OCI-LY7 (cell line): ENCODE data around the gene C1QTNF9. TPM values are rescaled to one million over a fixed set of nuclear protein-coding genes. Genes with fewer than 3 reads are reported as not detected.
A peak's percentile ranks its signal among the peaks of the same experiment; 100 is the strongest.

Experiments
- BruUV-seq: library from RNA; stranded (reverse); fragments of 400-500 nt; replicated peaks from 2 replicates; lab custom pipeline; 2021; lab: Mats Ljungman, UMichigan
- CTCF ChIA-PET: fragments of 300-600 bp; sonication (Branson Sonifier 250); formaldehyde crosslinking; loops from one replicate; lab custom pipeline; 2022; ENCODE audit warnings: antibody characterized with exemption; ENCODE audit not compliant: unreplicated experiment; lab: Charles Lee
- POLR2A ChIA-PET: fragments of 300-600 bp; sonication (Branson Sonifier 250); formaldehyde crosslinking; loops from one replicate; lab custom pipeline; 2022; ENCODE audit warnings: antibody characterized with exemption; lab: Charles Lee
- DNase-seq: peaks from one replicate; pipeline ENCODE4 v3.0.0-alpha.2; 2015; ENCODE audit warnings: low spot score
- H2AFZ ChIP-seq: fragments of 200-600 bp; sonication (generic), shearing (Covaris generic); 2 replicates; pipeline ENCODE4 v1.6.1; 2014; ENCODE audit warnings: mild to moderate bottlenecking, antibody characterized with exemption, low read length, moderate library complexity
- H3K27ac ChIP-seq: fragments of 200-600 bp; sonication (generic); 2 replicates; pipeline ENCODE4 v1.5.1; 2014; ENCODE audit warnings: mixed run types, low read depth, mild to moderate bottlenecking, moderate library complexity, low read length, inconsistent platforms; ENCODE audit not compliant: poor library complexity, severe bottlenecking
- H3K36me3 ChIP-seq: fragments of 200-600 bp; sonication (generic); 2 replicates; pipeline ENCODE4 v1.6.1; 2014; ENCODE audit warnings: mild to moderate bottlenecking, antibody characterized with exemption, low read length, moderate library complexity, mixed read lengths; ENCODE audit not compliant: insufficient read depth
- H3K4me1 ChIP-seq: fragments of 200-600 bp; sonication (generic); 2 replicates; pipeline ENCODE4 v1.5.1; 2014; ENCODE audit warnings: mild to moderate bottlenecking, low read length; ENCODE audit not compliant: insufficient read depth, poor library complexity, severe bottlenecking
- H3K4me2 ChIP-seq: fragments of 200-600 bp; sonication (generic); 2 replicates; pipeline ENCODE4 v1.6.1; 2014; ENCODE audit warnings: mild to moderate bottlenecking, low read length
- H3K4me3 ChIP-seq: fragments of 200-600 bp; sonication (generic); 2 replicates; pipeline ENCODE4 v1.5.1; 2014; ENCODE audit warnings: mild to moderate bottlenecking, low read depth, low read length; ENCODE audit not compliant: poor library complexity, severe bottlenecking
- H3K79me2 ChIP-seq: fragments of 200-600 bp; sonication (generic); 2 replicates; pipeline ENCODE4 v1.6.1; 2016; ENCODE audit warnings: low read depth, mild to moderate bottlenecking, low read length, moderate library complexity, mixed read lengths; ENCODE audit not compliant: insufficient read depth
- H3K9me2 ChIP-seq: fragments of 200-600 bp; sonication (generic); 2 replicates; pipeline ENCODE4 v1.6.1; 2016; ENCODE audit warnings: mild to moderate bottlenecking, low read length, mixed read lengths; ENCODE audit not compliant: insufficient read depth
- H3K9me3 ChIP-seq: fragments of 200-600 bp; sonication (generic); 2 replicates; pipeline ENCODE4 v1.6.1; 2014; ENCODE audit warnings: mild to moderate bottlenecking, mixed run types, low read length, mixed read lengths
- H4K20me1 ChIP-seq: fragments of 200-600 bp; sonication (generic); 2 replicates; pipeline ENCODE4 v1.6.1; 2014; ENCODE audit warnings: mild to moderate bottlenecking, antibody characterized with exemption, low read length, moderate library complexity, mixed read lengths; ENCODE audit not compliant: insufficient read depth
- EZH2phosphoT487 ChIP-seq: fragments of 200-600 bp; sonication (generic); IDR thresholded peaks from 2 replicates; pipeline ENCODE4 v1.6.1; 2018; ENCODE audit warnings: low read depth, borderline replicate concordance, mild to moderate bottlenecking, mixed run types, antibody characterized with exemption, low read length, moderate library complexity, mixed read lengths
- intact Hi-C: fragments of 100-400 bp; cut with micrococcal nuclease; formaldehyde crosslinking; loops from one replicate; pipeline ENCODE4 v1.10.0; 2022; ENCODE audit not compliant: unreplicated experiment
- total RNA-seq, 2 experiments: library from RNA; depleted of rRNA in 1 of 2; stranded (reverse); fragments of >200 nt in 1 of 2; shearing (Covaris generic) in 1 of 2; gene quantifications; 2 replicates each; pipeline ENCODE4 v1.2.3, GENCODE V29; 2014 to 2022
- TF ChIP-seq, protein P1 (sequence below): fragments of 200-600 bp; sonication (generic); conservative IDR thresholded peaks from 2 replicates; pipeline ENCODE4 v1.5.1; 2014; ENCODE audit warnings: mild to moderate bottlenecking, antibody characterized with exemption, low read length, moderate library complexity, mixed read lengths

Gene C1QTNF9
- total RNA-seq, 2 experiments from 2014 or later: not detected

DNA sequence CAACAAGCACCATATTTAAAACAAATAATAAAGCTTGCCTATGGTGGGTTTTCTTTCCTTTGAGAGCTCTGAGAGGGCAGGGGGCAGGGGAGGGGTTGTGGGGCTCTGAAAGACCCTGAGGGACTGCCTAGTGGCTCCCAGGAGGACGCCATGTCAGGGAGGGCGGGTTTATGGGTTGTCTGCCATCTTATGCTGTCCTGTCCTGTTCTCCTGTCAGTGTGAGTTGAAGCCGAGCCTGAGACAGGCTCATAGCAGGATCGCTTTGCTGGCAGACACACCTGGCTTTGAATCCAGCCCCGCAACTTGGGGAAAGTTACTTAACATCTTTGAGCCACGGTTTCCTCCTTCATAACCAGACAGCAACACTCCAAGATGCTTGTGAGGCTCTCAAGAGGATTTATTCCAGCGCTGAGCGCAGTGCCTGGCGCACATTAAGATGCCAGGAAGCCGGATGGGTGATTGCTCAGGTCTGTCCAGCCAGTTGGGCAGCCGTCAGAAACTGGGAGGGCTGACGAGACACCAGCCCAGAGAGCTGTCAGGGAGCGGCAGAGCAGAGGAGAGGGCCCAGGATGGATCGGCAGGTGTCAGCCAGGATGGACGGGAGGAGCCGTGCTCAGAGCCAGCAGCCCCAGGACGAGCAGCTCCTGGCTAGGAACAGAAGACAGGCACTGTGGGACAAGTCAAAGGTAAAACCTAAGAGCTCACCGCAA, 36.8 kb upstream of the C1QTNF9 start:
- no peaks in the 10 kb centered on the region for H3K4me1 ChIP-seq
- intact Hi-C loops: no loop called here
- no peak for DNase-seq
- no peak overlapping the region for H3K4me2 ChIP-seq
- no peaks in the 10 kb centered on the region for H3K9me3 ChIP-seq
- ChIA-PET CTCF (no interaction called here), POLR2A (no interaction called here)
- no peaks in the 10 kb centered on the region for H4K20me1 ChIP-seq
- BruUV-seq: no TSS peak
- no peak overlapping the region for H3K27ac ChIP-seq
- TF ChIP-seq, protein P1, sequence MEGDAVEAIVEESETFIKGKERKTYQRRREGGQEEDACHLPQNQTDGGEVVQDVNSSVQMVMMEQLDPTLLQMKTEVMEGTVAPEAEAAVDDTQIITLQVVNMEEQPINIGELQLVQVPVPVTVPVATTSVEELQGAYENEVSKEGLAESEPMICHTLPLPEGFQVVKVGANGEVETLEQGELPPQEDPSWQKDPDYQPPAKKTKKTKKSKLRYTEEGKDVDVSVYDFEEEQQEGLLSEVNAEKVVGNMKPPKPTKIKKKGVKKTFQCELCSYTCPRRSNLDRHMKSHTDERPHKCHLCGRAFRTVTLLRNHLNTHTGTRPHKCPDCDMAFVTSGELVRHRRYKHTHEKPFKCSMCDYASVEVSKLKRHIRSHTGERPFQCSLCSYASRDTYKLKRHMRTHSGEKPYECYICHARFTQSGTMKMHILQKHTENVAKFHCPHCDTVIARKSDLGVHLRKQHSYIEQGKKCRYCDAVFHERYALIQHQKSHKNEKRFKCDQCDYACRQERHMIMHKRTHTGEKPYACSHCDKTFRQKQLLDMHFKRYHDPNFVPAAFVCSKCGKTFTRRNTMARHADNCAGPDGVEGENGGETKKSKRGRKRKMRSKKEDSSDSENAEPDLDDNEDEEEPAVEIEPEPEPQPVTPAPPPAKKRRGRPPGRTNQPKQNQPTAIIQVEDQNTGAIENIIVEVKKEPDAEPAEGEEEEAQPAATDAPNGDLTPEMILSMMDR: no peak
- no peak for TF ChIP-seq EZH2phosphoT487
- H3K9me2 ChIP-seq: no peaks in the 10 kb centered on the region
- no peak overlapping the region for H2AFZ ChIP-seq
- no peaks in the 10 kb centered on the region for H3K36me3 ChIP-seq
- H3K4me3 ChIP-seq: no peak overlapping the region
- no peaks in the 10 kb centered on the region for H3K79me2 ChIP-seq

DNA sequence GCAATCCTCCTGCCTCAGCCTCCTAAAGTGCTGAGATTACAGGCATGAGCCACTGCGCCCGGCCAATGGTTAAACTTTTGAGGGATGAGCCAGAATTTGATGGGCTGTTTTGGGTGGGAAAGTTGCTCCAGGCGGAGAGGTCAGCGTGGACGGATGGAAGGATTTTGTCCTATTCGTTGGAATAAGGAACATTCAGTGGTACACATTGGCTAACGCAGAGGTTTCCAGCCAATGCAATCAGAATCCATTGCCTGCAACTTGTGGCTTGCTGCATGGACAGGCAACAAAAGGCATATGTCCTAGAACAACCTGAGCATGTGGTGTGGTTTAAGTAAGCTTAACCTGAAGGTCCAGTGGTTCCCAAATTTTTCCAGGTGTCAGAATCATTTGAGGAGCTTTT, 35.5 kb upstream of the C1QTNF9 start:
- Histone ChIP-seq H3K9me2 (no peaks in the 10 kb centered on the region), H3K9me3 (no peaks in the 10 kb centered on the region), H2AFZ (no peak overlapping the region), H3K4me2 (no peak overlapping the region), H3K36me3 (no peaks in the 10 kb centered on the region), H3K4me3 (no peak overlapping the region), H3K79me2 (no peaks in the 10 kb centered on the region), H4K20me1 (no peaks in the 10 kb centered on the region), H3K4me1 (no peaks in the 10 kb centered on the region), H3K27ac (no peak overlapping the region)
- DNase-seq: no peak
- CTCF ChIA-PET: no interaction called here
- intact Hi-C loops: no loop called here
- TF ChIP-seq, protein P1: no peak
- TF ChIP-seq EZH2phosphoT487: no peak
- POLR2A ChIA-PET: interaction anchor here (1.0 to 1.1 kb wide), 2 partner anchors 10 to 41 kb away, joined by 4 read pairs; no protein-coding TSS in a partner anchor
- BruUV-seq: no TSS peak

DNA sequence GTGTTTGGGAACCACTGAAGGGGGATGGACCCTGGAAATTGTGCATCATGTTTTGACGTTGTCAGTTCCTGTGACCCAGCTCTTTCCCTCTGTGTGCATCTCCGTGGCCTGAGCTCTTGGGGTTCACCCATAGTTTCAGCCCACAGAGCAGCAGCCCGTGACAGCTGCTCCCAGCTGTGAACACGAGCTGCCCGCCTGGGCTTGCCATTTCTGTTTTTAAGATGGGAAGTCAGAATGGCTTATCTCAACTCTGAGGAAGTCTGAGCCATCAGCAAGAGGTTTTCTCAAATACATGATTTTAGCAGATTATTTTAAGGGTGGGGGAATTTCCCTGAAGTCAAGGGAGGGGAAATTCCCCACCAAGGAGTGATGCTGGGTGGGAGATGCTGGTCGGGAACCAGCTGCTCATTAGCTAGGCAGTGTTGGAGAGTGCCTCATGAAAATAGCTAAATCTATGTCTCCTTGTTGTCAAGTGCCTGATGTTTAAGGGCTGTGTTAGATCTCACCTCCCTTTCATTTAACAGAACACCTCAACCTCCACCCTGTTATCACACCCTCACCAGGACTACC, 34.8 kb upstream of the C1QTNF9 start:
- peak; percentile 5 for DNase-seq
- Histone ChIP-seq H3K4me1 (no peaks in the 10 kb centered on the region), H3K27ac (no peak overlapping the region), H3K4me3 (no peak overlapping the region), H2AFZ (no peak overlapping the region), H3K4me2 (no peak overlapping the region), H3K79me2 (no peaks in the 10 kb centered on the region), H3K9me3 (no peaks in the 10 kb centered on the region), H4K20me1 (no peaks in the 10 kb centered on the region), H3K36me3 (no peaks in the 10 kb centered on the region), H3K9me2 (no peaks in the 10 kb centered on the region)
- intact Hi-C loops: no loop called here
- no TSS peak for BruUV-seq
- no peak for TF ChIP-seq EZH2phosphoT487
- TF ChIP-seq, protein P1: no peak
- CTCF ChIA-PET: no interaction called here
- POLR2A ChIA-PET: interaction anchor here (0.7 to 1.1 kb wide), 3 partner anchors 11 to 42 kb away, joined by 3 to 4 read pairs (median 4); no protein-coding TSS in a partner anchor
